Anterior cingulate cortex (tissue), 58 donors: ENCODE data around the gene SND1.
A peak's percentile ranks its signal among the peaks of the same experiment; 100 is the strongest.
"Not testable (repeated sequence)": the region's sequence is repeated elsewhere in the genome, so short reads cannot be mapped to it uniquely, and the experiment has no call there.

ENCODE experiments used
- DNase-seq, 58 donors: peaks; one replicate each; lab custom pipeline; 2025; lab: John Stamatoyannopoulos, UW

The SND1 gene

DNA sequence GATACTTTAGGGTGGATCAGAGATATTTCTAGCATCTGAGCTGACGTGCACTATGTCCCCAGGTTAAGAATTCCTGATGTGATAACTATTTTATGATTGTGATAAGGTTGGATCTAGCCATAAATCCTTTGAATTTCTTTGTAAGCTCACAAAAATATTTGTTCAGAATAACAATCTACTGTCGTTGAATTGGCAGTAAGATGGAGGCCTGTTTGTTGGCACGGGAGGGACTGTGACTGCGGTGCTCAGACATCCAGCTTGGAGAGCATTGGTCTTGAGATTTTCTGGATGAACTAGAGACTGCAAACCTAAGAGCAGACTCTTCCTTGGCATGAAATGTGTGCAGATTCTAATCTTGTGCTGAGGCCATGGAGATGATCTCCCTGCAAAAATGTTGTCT lies 248.1 kb downstream of the SND1 start:
- DNase-seq, result no peak

DNA sequence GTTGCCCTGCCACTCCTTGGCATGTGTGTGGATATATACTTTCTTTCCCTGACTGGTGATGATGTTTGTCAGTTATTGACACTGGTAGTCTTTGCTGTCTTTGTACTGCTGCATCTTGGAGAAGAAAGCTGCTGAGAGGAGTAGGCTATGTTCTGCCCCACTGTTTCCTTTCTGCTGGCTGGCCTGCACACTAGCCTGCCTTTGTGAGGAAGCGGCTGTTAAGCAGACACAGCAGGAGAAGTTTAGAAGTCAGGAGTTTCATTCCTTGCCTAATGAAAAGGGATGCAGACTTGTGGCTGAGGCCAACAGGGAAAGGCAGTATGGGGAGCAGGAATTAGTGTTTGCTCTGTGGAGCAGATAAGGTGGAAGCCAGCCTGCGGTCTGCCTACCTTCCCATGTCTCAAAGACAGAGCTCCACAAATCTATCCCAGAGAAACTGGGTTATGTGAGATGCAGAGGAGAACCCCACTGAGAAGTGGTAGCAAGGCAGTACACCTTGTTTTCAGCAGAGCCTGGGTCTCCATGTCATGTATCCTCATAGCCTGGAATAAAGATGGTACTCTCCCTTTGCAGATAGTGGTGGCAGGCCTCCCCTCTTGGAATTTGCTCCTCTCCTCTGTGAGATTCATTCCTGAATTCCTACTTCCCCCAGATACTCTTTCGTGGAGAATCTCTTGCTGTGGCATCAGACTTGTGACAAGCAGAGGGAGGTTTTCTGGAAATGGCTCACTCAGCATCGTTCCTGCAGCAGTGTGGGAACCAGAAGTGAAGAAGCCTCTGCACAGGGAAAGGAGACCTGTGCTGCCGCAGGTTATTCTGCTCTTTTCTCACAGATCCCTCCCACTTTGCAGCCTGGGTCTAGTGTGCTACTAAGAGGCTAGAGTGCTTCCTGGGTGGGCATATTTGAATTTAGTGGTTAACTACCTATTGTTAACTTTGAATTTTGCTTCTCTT lies 249.0 kb downstream of the SND1 start:
- DNase-seq, result peak in 6 of 58 donors; percentile 5 to 17 (median 14)

DNA sequence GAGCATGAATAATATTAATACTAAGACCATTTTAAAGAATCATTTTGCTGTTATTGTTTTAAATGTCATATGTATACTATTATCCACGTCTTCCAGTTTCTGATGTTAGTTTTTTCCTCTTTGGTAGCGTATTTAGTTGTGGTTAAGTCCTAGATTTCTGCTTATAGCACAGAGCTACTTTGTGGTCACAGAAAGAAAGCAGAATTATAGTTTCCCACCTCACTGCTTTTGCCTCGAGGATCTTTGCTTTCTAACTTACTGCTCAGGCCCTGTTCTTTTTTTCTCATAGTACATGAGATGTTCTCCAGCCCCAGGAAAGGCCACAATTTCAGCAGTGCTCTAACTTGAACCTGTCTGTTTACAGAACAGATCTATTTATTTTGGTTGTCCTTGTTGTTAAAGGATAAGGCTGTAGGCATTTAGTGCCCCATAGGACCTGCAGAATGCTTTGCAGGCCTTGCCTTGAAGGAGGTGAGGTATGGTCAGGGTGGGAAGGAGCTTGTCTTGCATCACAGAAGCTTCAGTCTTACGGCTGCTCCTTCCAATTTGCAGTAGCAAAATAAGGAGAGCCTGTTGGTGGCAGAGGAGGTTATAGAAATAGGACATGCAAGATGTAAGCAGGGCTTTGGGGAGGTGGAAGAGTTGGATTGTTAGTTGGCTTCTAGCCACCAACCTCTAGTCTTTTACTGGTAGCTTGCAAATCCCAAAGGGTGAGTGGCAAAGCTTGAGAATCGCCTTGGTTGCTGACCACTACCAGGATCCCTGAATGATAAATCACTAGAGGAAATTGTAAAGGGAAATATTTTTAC lies 250.1 kb downstream of the SND1 start:
- peak in 3 of 58 donors; percentile 6 to 67 (median 15) for DNase-seq

DNA sequence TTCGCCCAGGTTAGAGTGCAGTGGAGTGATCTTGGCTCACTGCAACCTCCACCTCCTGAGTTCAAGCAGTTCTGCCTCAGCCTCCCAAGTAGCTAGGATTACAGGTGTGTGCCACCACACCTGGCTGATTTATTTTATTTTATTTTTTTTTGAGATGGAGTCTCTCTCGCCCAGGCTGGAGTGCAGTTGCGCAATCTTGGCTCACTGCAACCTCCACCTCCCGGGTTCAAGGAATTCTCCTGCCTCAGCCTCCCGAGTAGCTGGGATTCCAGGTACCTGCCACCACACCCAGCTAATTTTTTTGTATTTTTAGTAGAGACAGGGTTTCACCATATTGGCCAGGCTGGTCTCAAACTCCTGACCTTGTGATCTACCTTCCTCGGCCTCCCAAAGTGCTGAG lies 250.8 kb downstream of the SND1 start:
- not testable (repeated sequence) for DNase-seq

GRCh38 chr7:127903892-127904669 lies 252.1 kb downstream of the SND1 start:
- DNase-seq, result no peak

DNA sequence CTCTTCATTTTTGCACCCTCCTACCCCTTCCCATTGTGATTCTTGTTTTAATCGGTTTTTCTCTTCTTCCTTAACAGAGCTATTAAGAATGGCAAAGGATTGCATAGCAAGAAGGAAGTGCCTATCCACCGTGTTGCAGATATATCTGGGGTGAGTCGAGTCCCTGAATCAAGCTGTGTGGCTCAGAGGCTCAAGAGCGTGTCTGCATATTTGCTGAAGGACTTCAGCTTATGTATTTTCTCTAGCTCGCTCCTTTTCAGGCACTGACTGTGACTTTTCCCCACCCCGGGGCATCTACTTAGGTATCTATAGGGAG lies 252.6 kb downstream of the SND1 start:
- DNase-seq, result no peak

DNA sequence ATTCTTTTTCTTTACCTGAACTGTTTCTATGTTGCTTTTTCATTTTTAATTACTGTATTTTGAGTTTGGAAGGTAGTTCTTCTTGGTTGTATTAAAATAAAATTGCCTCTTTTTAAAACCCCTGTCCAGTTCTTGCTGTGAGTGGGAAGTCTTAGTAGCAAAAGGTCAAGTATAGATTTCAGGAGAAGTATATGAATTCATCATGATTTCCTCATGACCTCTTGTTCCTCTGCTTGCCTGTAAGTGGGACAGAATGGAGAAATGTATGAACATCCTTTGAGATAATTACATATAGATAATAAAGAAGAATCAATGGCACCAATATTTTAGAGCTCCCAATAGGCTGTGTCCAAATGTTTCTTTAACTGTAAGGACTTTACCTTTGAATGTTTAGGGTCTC lies 253.0 kb downstream of the SND1 start:
- no peak for DNase-seq

- no peak for DNase-seq
Observed at GRCh38 chr7:127905491-127906330, 253.7 kb downstream of the SND1 start.

DNA sequence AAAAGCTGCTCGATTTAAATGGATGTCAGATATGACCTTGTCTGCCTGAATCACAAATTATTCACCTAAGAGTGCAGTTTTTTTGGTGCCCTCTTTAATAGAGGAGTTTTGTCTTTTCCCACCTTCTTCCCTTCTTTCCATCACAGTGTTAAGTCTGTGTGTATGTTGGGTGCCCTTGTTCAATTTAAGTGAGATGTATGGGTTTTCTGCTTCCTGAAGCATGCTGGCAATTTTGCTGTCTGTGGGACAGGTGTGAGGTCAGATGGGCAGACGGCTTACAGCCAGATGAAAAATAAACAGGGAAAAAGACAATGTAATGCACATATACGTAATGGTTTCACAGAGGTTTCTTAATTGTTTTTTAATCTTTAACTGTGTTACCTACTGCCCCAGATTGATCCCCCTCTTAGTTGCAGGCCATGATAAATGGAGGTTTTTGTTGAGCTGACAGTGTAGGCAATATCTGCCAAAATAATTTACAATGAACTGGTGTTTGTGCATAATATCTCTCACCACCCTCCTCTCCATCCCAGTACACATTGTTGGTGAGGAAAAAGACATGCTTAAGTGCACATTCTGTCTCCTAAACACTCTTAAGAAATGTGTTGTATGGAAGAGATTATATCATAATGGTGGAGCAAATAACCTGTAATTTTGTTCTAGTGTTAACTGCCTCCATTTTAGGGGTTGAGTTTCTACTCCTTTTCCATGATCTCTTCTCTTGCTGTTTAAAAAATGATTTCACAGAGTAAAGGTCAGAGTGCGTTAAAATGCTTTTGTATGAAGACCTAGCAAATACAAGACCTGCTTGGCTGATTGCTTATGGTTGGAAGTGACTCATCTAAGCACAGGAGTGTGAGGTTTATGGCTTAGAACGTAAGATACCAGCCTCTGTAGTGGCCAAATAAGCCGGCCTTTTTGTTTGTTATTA lies 255.4 kb downstream of the SND1 start:
- no peak for DNase-seq

GRCh38 chr7:127908430-127909258 lies 256.6 kb downstream of the SND1 start:
- no peak for DNase-seq

- no peak for DNase-seq
Observed at GRCh38 chr7:127909424-127910152, 257.6 kb downstream of the SND1 start.

GRCh38 chr7:127910670-127911069 lies 258.7 kb downstream of the SND1 start:
- no peak for DNase-seq

- DNase-seq, result no peak
Observed at GRCh38 chr7:127911968-127912511, 260.0 kb downstream of the SND1 start.

DNA sequence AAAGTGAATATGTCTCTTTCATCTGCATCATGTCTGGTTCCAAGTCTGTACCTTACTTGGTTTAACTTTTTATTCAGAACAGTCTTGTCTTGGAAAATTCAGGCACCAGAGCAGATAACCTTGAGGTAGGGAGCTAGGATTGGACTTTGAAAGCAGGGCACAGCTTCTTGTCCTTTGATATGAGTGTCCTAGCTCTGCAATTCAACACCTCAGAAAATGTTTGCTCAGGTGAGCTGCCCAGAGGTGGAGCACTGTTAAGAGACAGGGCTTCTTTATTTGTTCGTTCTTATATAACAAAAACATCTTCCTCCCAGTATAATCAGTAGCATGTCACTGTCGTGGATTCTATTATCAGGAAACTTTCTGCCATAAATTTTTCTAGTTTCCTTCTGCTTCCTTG lies 260.9 kb downstream of the SND1 start:
- no peak for DNase-seq

GRCh38 chr7:127913686-127914085 lies 261.7 kb downstream of the SND1 start:
- DNase-seq, result no peak

DNA sequence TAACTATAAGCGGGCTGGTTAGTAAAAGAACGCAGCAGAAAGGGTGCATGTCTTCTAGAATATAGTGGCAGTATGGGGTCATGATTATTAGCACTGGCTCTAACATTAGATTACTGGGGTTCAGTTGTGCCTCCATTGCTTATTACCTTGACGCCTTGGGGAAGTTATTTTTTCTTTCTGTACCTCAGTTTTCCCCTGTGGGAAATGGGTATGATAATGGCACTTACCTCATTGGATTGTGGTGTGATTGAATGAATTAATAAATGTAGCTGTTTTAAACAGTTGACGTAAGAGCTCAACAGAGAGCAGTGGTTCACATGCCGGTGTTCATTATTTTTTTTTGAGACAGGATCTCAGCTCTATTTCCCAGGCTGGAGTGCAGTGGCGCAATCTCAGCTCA lies 262.7 kb downstream of the SND1 start:
- DNase-seq, result no peak

GRCh38 chr7:127916735-127917134 lies 264.7 kb downstream of the SND1 start:
- no peak for DNase-seq
